ENCODE data around the gene ITGA11. TPM values are rescaled to one million over a fixed set of nuclear protein-coding genes. Genes with fewer than 3 reads are reported as not detected.
A peak's percentile ranks its signal among the peaks of the same experiment; 100 is the strongest.

The ITGA11 gene, protein sequence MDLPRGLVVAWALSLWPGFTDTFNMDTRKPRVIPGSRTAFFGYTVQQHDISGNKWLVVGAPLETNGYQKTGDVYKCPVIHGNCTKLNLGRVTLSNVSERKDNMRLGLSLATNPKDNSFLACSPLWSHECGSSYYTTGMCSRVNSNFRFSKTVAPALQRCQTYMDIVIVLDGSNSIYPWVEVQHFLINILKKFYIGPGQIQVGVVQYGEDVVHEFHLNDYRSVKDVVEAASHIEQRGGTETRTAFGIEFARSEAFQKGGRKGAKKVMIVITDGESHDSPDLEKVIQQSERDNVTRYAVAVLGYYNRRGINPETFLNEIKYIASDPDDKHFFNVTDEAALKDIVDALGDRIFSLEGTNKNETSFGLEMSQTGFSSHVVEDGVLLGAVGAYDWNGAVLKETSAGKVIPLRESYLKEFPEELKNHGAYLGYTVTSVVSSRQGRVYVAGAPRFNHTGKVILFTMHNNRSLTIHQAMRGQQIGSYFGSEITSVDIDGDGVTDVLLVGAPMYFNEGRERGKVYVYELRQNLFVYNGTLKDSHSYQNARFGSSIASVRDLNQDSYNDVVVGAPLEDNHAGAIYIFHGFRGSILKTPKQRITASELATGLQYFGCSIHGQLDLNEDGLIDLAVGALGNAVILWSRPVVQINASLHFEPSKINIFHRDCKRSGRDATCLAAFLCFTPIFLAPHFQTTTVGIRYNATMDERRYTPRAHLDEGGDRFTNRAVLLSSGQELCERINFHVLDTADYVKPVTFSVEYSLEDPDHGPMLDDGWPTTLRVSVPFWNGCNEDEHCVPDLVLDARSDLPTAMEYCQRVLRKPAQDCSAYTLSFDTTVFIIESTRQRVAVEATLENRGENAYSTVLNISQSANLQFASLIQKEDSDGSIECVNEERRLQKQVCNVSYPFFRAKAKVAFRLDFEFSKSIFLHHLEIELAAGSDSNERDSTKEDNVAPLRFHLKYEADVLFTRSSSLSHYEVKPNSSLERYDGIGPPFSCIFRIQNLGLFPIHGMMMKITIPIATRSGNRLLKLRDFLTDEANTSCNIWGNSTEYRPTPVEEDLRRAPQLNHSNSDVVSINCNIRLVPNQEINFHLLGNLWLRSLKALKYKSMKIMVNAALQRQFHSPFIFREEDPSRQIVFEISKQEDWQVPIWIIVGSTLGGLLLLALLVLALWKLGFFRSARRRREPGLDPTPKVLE
- total RNA-seq (not detected), polyA plus RNA-seq (not detected)

DNA sequence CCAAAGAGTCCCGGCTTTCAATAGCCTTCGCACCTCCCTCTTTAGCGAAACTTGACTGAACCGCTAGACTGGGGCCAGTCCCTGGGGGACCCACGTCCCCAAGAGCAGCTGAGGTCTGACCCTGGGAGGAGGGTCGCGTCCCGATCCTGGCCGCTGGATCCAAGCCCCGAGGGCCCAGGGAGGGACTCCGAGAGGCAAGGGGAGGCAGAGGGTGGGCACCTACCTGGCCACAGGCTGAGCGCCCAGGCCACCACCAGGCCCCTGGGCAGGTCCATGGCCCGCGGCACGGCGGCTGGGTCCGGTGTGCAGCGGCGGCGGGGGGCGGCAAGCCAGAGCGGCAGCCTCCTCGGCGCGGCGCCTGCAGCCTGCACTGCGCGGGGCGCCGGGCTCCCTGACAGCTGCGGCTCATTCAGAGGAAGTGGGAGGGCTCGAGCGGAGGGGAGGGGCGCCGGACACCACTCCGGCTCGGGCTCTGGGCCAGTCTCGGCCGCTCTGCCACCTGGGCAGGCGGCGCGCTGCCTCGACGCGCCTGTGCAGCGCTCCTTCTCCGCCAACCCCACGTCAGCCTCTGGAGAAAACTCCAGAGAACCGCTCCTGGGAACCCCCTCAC, at the start of gene ITGA11:
Gene ITGA11 (minus strand): TSS at position 372 of the 610 bp plus-strand sequence. CDS start 97 bp downstream, at position 275.
- no peaks in the 10 kb centered on the region for H3K36me3 Mint-ChIP-seq
- H3K27me3 Mint-ChIP-seq, result peaks cover 39 to 48% of the 10 kb centered on the region in 2 donors
- Histone ChIP-seq H3K4me3 (ENCODE audit: low read length) (no peak within 1 kb of the TSS), H3K36me3 (ENCODE audit: insufficient read depth, low read length) (no peaks in the 10 kb centered on the region), H3K4me1 (ENCODE audit: insufficient read depth, low read length) (no peaks in the 10 kb centered on the region), H3K9me3 (ENCODE audit: low read length) (no peaks in the 10 kb centered on the region), H3K27ac (ENCODE audit: low read depth, low read length) (no peak within 1 kb of the TSS), H3K27me3 (ENCODE audit: insufficient read depth, low read length, poor library complexity, severe bottlenecking) (no peaks in the 10 kb centered on the region)
- H3K9me3 Mint-ChIP-seq, result no peaks in the 10 kb centered on the region
- DNase-seq, result no peak
- CTCF ChIA-PET, result no interaction called here
- H3K4me3 Mint-ChIP-seq, result no peak within 1 kb of the TSS
- POLR2A ChIA-PET, result no interaction called here
- H3K4me1 Mint-ChIP-seq, result peaks cover 0 to 4% (median 0%) of the 10 kb centered on the region in 3 donors
- peak within 1 kb of the TSS in 1 of 8 donors; percentile 1 for H3K27ac Mint-ChIP-seq

DNA sequence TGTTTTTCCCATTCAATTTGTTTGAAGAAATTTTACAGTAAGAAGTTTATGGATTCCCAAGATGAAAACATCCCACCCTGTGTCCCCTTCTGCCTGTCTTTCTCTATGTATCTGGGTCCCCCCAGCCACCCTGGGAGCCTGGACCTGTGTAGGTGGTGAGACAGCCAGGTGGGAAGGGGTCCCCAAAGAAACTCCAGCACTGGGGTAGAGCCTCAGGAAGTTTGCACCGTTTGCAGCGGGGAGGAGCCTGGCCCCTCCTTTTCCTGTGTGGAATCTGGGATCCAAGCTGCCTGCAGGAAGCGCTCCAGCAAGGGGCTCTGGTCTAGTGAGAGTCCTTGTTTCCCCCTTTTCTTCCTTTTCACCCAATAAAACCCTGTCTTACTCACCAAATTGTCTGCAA, 49.4 kb upstream of the ITGA11 start:
- no peaks in the 10 kb centered on the region for H3K36me3 Mint-ChIP-seq
- no peaks in the 10 kb centered on the region for H3K9me3 Mint-ChIP-seq
- no peak overlapping the region for H3K4me3 ChIP-seq (ENCODE audit: low read length)
- CTCF ChIA-PET, result no interaction called here
- no peak overlapping the region for H3K27ac ChIP-seq (ENCODE audit: low read depth, low read length)
- DNase-seq, result no peak
- H3K9me3 ChIP-seq (ENCODE audit: low read length), result no peaks in the 10 kb centered on the region
- no peaks in the 10 kb centered on the region for H3K4me1 Mint-ChIP-seq
- H3K4me1 ChIP-seq (ENCODE audit: insufficient read depth, low read length), result no peaks in the 10 kb centered on the region
- no peak overlapping the region for H3K4me3 Mint-ChIP-seq
- POLR2A ChIA-PET, result no interaction called here
- H3K36me3 ChIP-seq (ENCODE audit: insufficient read depth, low read length), result no peaks in the 10 kb centered on the region
- H3K27me3 Mint-ChIP-seq, result peaks cover 16 to 58% of the 10 kb centered on the region in 2 donors
- H3K27ac Mint-ChIP-seq, result no peak overlapping the region
- H3K27me3 ChIP-seq (ENCODE audit: insufficient read depth, low read length, poor library complexity, severe bottlenecking), result no peaks in the 10 kb centered on the region

DNA sequence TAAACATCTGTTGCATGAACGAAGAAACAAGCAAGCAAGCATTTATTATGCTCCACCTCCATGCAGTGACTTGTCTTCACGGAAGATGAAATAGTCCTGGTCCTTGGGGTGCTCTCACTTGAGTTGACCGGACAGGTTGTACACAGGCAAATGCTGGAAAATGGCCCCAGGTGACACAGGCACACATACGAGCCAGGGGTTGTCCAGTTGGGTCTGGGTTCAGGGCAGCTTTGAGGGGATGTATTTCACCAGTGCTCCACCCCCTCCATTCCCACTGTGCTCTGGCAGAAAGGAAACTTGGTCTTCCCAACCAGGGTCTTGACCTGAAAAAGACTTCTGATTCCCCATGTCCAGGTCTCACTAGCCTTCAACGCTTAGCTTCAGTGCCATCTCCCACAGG, 48.3 kb upstream of the ITGA11 start:
- no peak for DNase-seq
- Histone ChIP-seq H3K4me3 (ENCODE audit: low read length) (no peak overlapping the region), H3K9me3 (ENCODE audit: low read length) (no peaks in the 10 kb centered on the region), H3K27ac (ENCODE audit: low read depth, low read length) (no peak overlapping the region), H3K27me3 (ENCODE audit: insufficient read depth, low read length, poor library complexity, severe bottlenecking) (no peaks in the 10 kb centered on the region), H3K36me3 (ENCODE audit: insufficient read depth, low read length) (no peaks in the 10 kb centered on the region), H3K4me1 (ENCODE audit: insufficient read depth, low read length) (no peaks in the 10 kb centered on the region)
- H3K36me3 Mint-ChIP-seq, result no peaks in the 10 kb centered on the region
- CTCF ChIA-PET, result no interaction called here
- no peak overlapping the region for H3K27ac Mint-ChIP-seq
- peaks cover 16 to 54% of the 10 kb centered on the region in 2 donors for H3K27me3 Mint-ChIP-seq
- H3K4me3 Mint-ChIP-seq, result no peak overlapping the region
- no peaks in the 10 kb centered on the region for H3K9me3 Mint-ChIP-seq
- POLR2A ChIA-PET, result no interaction called here
- H3K4me1 Mint-ChIP-seq, result no peaks in the 10 kb centered on the region

DNA sequence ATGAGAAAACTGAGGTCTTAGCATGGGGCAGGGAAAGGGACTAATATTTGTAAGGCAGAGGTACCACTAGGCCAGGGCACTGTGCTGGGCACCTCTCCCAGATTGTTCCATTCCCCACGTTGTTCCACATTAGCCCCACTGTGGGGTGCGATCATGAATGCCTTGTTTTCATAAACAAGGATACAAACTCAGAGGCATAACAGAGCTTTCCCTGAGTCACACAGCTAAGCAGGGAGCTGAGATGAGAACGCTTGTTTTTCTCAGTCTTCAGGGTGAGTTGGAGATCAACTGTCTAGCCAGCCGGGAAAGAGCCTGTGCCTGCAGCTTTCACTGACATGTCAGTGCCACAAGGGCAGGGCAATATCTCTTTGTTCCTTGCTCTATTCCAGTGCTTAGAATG, 47.9 kb upstream of the ITGA11 start:
- ChIA-PET CTCF (no interaction called here), POLR2A (no interaction called here)

GRCh38 chr15:68479406-68479805, 47.4 kb upstream of the ITGA11 start:
- CTCF ChIA-PET, result no interaction called here

More for the DNA sequence above, 47.9 kb upstream of the ITGA11 start:
- no peaks in the 10 kb centered on the region for H3K9me3 Mint-ChIP-seq
- Histone ChIP-seq H3K9me3 (ENCODE audit: low read length) (no peaks in the 10 kb centered on the region), H3K36me3 (ENCODE audit: insufficient read depth, low read length) (no peaks in the 10 kb centered on the region), H3K4me1 (ENCODE audit: insufficient read depth, low read length) (no peaks in the 10 kb centered on the region), H3K27ac (ENCODE audit: low read depth, low read length) (no peak overlapping the region), H3K27me3 (ENCODE audit: insufficient read depth, low read length, poor library complexity, severe bottlenecking) (no peaks in the 10 kb centered on the region), H3K4me3 (ENCODE audit: low read length) (no peak overlapping the region)
- no peak overlapping the region for H3K4me3 Mint-ChIP-seq
- H3K27me3 Mint-ChIP-seq, result peaks cover 13 to 53% of the 10 kb centered on the region in 2 donors
- H3K27ac Mint-ChIP-seq, result no peak overlapping the region
- H3K4me1 Mint-ChIP-seq, result no peaks in the 10 kb centered on the region
- no peaks in the 10 kb centered on the region for H3K36me3 Mint-ChIP-seq
- DNase-seq, result no peak

GRCh38 chr15:68478853-68479252, 46.9 kb upstream of the ITGA11 start:
- no peak for DNase-seq
- ChIA-PET POLR2A (no interaction called here), CTCF (no interaction called here)
- Mint-ChIP-seq H3K27ac (no peak overlapping the region), H3K4me3 (no peak overlapping the region), H3K27me3 (peaks cover 15 to 53% of the 10 kb centered on the region in 2 donors), H3K4me1 (no peaks in the 10 kb centered on the region), H3K9me3 (no peaks in the 10 kb centered on the region), H3K36me3 (no peaks in the 10 kb centered on the region)
- Histone ChIP-seq H3K36me3 (ENCODE audit: insufficient read depth, low read length) (no peaks in the 10 kb centered on the region), H3K9me3 (ENCODE audit: low read length) (no peaks in the 10 kb centered on the region), H3K4me3 (ENCODE audit: low read length) (no peak overlapping the region), H3K27me3 (ENCODE audit: insufficient read depth, low read length, poor library complexity, severe bottlenecking) (no peaks in the 10 kb centered on the region), H3K27ac (ENCODE audit: low read depth, low read length) (no peak overlapping the region), H3K4me1 (ENCODE audit: insufficient read depth, low read length) (no peaks in the 10 kb centered on the region)

More at GRCh38 chr15:68479406-68479805, 47.4 kb upstream of the ITGA11 start:
- Mint-ChIP-seq H3K9me3 (no peaks in the 10 kb centered on the region), H3K27ac (no peak overlapping the region), H3K4me1 (no peaks in the 10 kb centered on the region), H3K27me3 (peaks cover 14 to 52% of the 10 kb centered on the region in 2 donors), H3K4me3 (no peak overlapping the region), H3K36me3 (no peaks in the 10 kb centered on the region)
- Histone ChIP-seq H3K9me3 (ENCODE audit: low read length) (no peaks in the 10 kb centered on the region), H3K4me3 (ENCODE audit: low read length) (no peak overlapping the region), H3K27ac (ENCODE audit: low read depth, low read length) (no peak overlapping the region), H3K27me3 (ENCODE audit: insufficient read depth, low read length, poor library complexity, severe bottlenecking) (no peaks in the 10 kb centered on the region), H3K36me3 (ENCODE audit: insufficient read depth, low read length) (no peaks in the 10 kb centered on the region), H3K4me1 (ENCODE audit: insufficient read depth, low read length) (no peaks in the 10 kb centered on the region)
- DNase-seq, result no peak
- POLR2A ChIA-PET, result no interaction called here

GRCh38 chr15:68475449-68475848, 43.5 kb upstream of the ITGA11 start:
- H3K9me3 ChIP-seq (ENCODE audit: low read length), result no peaks in the 10 kb centered on the region
- no peak overlapping the region for H3K4me3 ChIP-seq (ENCODE audit: low read length)
- no peak for DNase-seq
- H3K27me3 Mint-ChIP-seq, result peaks cover 12 to 33% of the 10 kb centered on the region in 2 donors
- H3K4me3 Mint-ChIP-seq, result no peak overlapping the region
- H3K4me1 Mint-ChIP-seq, result no peaks in the 10 kb centered on the region
- H3K27me3 ChIP-seq (ENCODE audit: insufficient read depth, low read length, poor library complexity, severe bottlenecking), result no peaks in the 10 kb centered on the region
- peak overlapping the region in 1 of 8 donors; percentile 33 for H3K27ac Mint-ChIP-seq
- ChIA-PET CTCF (no interaction called here), POLR2A (no interaction called here)
- no peaks in the 10 kb centered on the region for H3K9me3 Mint-ChIP-seq
- no peak overlapping the region for H3K27ac ChIP-seq (ENCODE audit: low read depth, low read length)
- H3K36me3 Mint-ChIP-seq, result no peaks in the 10 kb centered on the region
- H3K4me1 ChIP-seq (ENCODE audit: insufficient read depth, low read length), result no peaks in the 10 kb centered on the region
- H3K36me3 ChIP-seq (ENCODE audit: insufficient read depth, low read length), result no peaks in the 10 kb centered on the region
